IMR-90 (cell line): ENCODE measurements around the gene TOM1. TPM values are rescaled to one million over a fixed set of nuclear protein-coding genes. Genes with fewer than 3 reads are reported as not detected.
"Not testable (repeated sequence)": the region's sequence is repeated elsewhere in the genome, so short reads cannot be mapped to it uniquely, and the experiment has no call there.

Source experiments
- ATAC-seq: fragments of 200-7000 bp; cut with Tn5 transposase; 2 replicates; pipeline ENCODE4 v1.9.1; 2020; ENCODE audit warnings: low read depth, mild to moderate bottlenecking, moderate library complexity
- BruUV-seq: library from RNA; stranded (reverse); fragments of 400-500 nt; replicated peaks from 2 replicates; lab custom pipeline; 2021; lab: Mats Ljungman, UMichigan
- CTCF ChIA-PET: fragments of 300-600 bp; formaldehyde crosslinking; extraction: SDS; loops from one replicate; lab custom pipeline; 2021; ENCODE audit warnings: antibody characterized with exemption; lab: Yijun Ruan, JAX
- POLR2A ChIA-PET: fragments of 300-600 bp; sonication (Branson Sonifier 250); formaldehyde crosslinking; loops from one replicate; lab custom pipeline; 2022; ENCODE audit warnings: antibody characterized with exemption; ENCODE audit not compliant: unreplicated experiment; lab: Charles Lee
- DNase-seq: peaks from one replicate; pipeline ENCODE4 v3.0.0; 2013
- H2AFZ ChIP-seq: replicated peaks from 2 replicates; pipeline ENCODE3; 2013; ENCODE audit warnings: low read length, mild to moderate bottlenecking; ENCODE audit not compliant: poor library complexity
- H2AK5ac ChIP-seq: 2 replicates; pipeline ENCODE4 v1.6.1; 2013; ENCODE audit warnings: low read depth, low read length, inconsistent platforms
- H2AK9ac ChIP-seq: replicated peaks from 2 replicates; pipeline ENCODE3; 2013; ENCODE audit warnings: mild to moderate bottlenecking, low read depth, low read length, moderate library complexity; ENCODE audit not compliant: poor library complexity
- H2BK120ac ChIP-seq: 2 replicates; pipeline ENCODE4 v1.6.1; 2013; ENCODE audit warnings: low read depth, low read length, inconsistent platforms
- H2BK15ac ChIP-seq: 3 replicates; pipeline ENCODE4 v1.6.1; 2013; ENCODE audit warnings: low read depth, low read length, inconsistent platforms
- H2BK20ac ChIP-seq: 2 replicates; pipeline ENCODE4 v1.6.1; 2013; ENCODE audit warnings: low read depth, mild to moderate bottlenecking, inconsistent platforms, low read length, moderate library complexity
- H2BK5ac ChIP-seq: 2 replicates; pipeline ENCODE4 v1.6.1; 2013; ENCODE audit warnings: mild to moderate bottlenecking, low read depth, low read length, inconsistent platforms; ENCODE audit not compliant: poor library complexity, severe bottlenecking
- H3K14ac ChIP-seq: replicated peaks from 2 replicates; pipeline ENCODE4 v1.6.1; 2013; ENCODE audit warnings: low read depth, low read length, inconsistent platforms
- H3K18ac ChIP-seq: 2 replicates; pipeline ENCODE4 v1.6.1; 2013; ENCODE audit warnings: low read depth, low read length, control low read depth
- H3K23ac ChIP-seq: 2 replicates; pipeline ENCODE4 v1.6.1; 2013; ENCODE audit warnings: low read depth, low read length, inconsistent platforms
- H3K27ac ChIP-seq: 2 replicates; pipeline ENCODE4 v1.5.1; 2013; ENCODE audit warnings: mild to moderate bottlenecking, control low read depth, low read length; ENCODE audit not compliant: insufficient read depth
- H3K27me3 ChIP-seq: 2 replicates; pipeline ENCODE4 v1.6.1; 2013; ENCODE audit warnings: low read length; ENCODE audit not compliant: control insufficient read depth, insufficient read depth
- H3K36me3 ChIP-seq: 2 replicates; pipeline ENCODE4 v1.6.1; 2013; ENCODE audit warnings: low read length, mixed read lengths; ENCODE audit not compliant: control insufficient read depth, insufficient read depth
- H3K4ac ChIP-seq: 2 replicates; pipeline ENCODE4 v1.6.1; 2013; ENCODE audit warnings: low read depth, low read length, inconsistent platforms
- H3K4me1 ChIP-seq: 2 replicates; pipeline ENCODE4 v1.6.1; 2013; ENCODE audit warnings: low read length, mixed read lengths; ENCODE audit not compliant: control insufficient read depth, insufficient read depth
- H3K4me2 ChIP-seq: 2 replicates; pipeline ENCODE4 v1.6.1; 2013; ENCODE audit warnings: low read depth, mild to moderate bottlenecking, control low read depth, low read length, moderate library complexity
- H3K4me3 ChIP-seq: 2 replicates; pipeline ENCODE4 v1.5.1; 2013; ENCODE audit warnings: low read depth, mild to moderate bottlenecking, control low read depth, low read length, moderate library complexity; ENCODE audit not compliant: insufficient read depth
- H3K56ac ChIP-seq: 2 replicates; pipeline ENCODE4 v1.6.1; 2013; ENCODE audit warnings: low read length, inconsistent platforms; ENCODE audit not compliant: insufficient read depth; ENCODE audit errors: extremely low read depth
- H3K79me1 ChIP-seq, 2 experiments: 2 replicates each; pipeline ENCODE4 v1.6.1; 2013; ENCODE audit warnings: low read length in 2 of 2, inconsistent platforms in 1 of 2, low read depth in 1 of 2
- H3K9ac ChIP-seq: 2 replicates; pipeline ENCODE4 v1.6.1; 2013; ENCODE audit warnings: low read depth, low read length, control low read depth
- H3K9me1 ChIP-seq: 2 replicates; pipeline ENCODE4 v1.6.1; 2013; ENCODE audit warnings: low read length, inconsistent platforms; ENCODE audit not compliant: insufficient read depth
- H3K9me3 ChIP-seq: 2 replicates; pipeline ENCODE4 v1.6.1; 2013; ENCODE audit warnings: low read length; ENCODE audit not compliant: control insufficient read depth, insufficient read depth
- H4K20me1 ChIP-seq: 2 replicates; pipeline ENCODE4 v1.6.1; 2013; ENCODE audit warnings: low read length, inconsistent platforms; ENCODE audit not compliant: insufficient read depth
- H4K5ac ChIP-seq: 2 replicates; pipeline ENCODE4 v1.6.1; 2013; ENCODE audit warnings: mild to moderate bottlenecking, low read depth, low read length, control low read depth
- H4K8ac ChIP-seq, 2 experiments: 2 replicates each; pipeline ENCODE4 v1.6.1; 2013; ENCODE audit warnings: low read depth in 2 of 2, low read length in 2 of 2, control low read depth in 1 of 2, inconsistent platforms in 1 of 2
- H4K91ac ChIP-seq: 2 replicates; pipeline ENCODE4 v1.6.1; 2013; ENCODE audit warnings: low read depth, low read length, inconsistent platforms; ENCODE audit not compliant: insufficient read depth
- ELK1 ChIP-seq: fragments of 150-350 bp; IDR thresholded peaks from 2 replicates; pipeline ENCODE4 v1.6.1; 2016; ENCODE audit warnings: low read depth, mild to moderate bottlenecking, low read length, moderate library complexity, borderline replicate concordance
- MAFK ChIP-seq: IDR thresholded peaks from 2 replicates; pipeline ENCODE4 v1.6.1; 2012; ENCODE audit warnings: low read depth, low read length, improper control_type of control experiment
- MAZ ChIP-seq: IDR thresholded peaks from 2 replicates; pipeline ENCODE4 v1.6.1; 2012; ENCODE audit warnings: low read depth, mild to moderate bottlenecking, low read length, improper control_type of control experiment, moderate library complexity, borderline replicate concordance
- WGBS, 2 experiments: methylation state at CpG; one replicate each; pipeline versions ENCODE4 v1.1.5 to v1.1.7; 2013; ENCODE audit warnings: missing lambda C conversion rate in 2 of 2; ENCODE audit not compliant: insufficient read length in 1 of 2; ENCODE audit errors: extremely low coverage in 2 of 2; 5-methylcytosine and 5-hydroxymethylcytosine counted together
- dilution Hi-C: fragments of 300-500 bp; cut with HindIII; formaldehyde crosslinking; loops from one replicate; pipeline ENCODE4 v1.14.3; 2018; ENCODE audit warnings: low sequenced_read_pairs; ENCODE audit not compliant: unreplicated experiment
- in situ Hi-C: fragments of 300-500 bp; cut with MboI; formaldehyde crosslinking; loops from 3 replicates; pipeline ENCODE4 v1.14.3; 2019; ENCODE audit warnings: low sequenced_read_pairs, inconsistent platforms, mixed read lengths
- intact Hi-C: fragments of 100-400 bp; cut with micrococcal nuclease; formaldehyde crosslinking; loops from 2 replicates; pipeline ENCODE4 v1.10.0; 2022
- polyA plus RNA-seq, 3 experiments: library from polyadenylated mRNA; depleted of rRNA; stranded (reverse); fragments of >200 nt; gene quantifications; 2 replicates each; pipeline ENCODE4 v1.2.3, GENCODE V29; 2012; ENCODE audit warnings: low replicate concordance in 1 of 3
- total RNA-seq: library from RNA; depleted of rRNA; stranded (reverse); fragments of >200 nt; gene quantifications from 2 replicates; pipeline ENCODE4 v1.2.3, GENCODE V29; 2012

TOM1 gene
- total and polyA plus RNA-seq, 2 of the 4 experiments (the other 2 are of a cell fraction): 38.0 to 46.4 TPM

DNA sequence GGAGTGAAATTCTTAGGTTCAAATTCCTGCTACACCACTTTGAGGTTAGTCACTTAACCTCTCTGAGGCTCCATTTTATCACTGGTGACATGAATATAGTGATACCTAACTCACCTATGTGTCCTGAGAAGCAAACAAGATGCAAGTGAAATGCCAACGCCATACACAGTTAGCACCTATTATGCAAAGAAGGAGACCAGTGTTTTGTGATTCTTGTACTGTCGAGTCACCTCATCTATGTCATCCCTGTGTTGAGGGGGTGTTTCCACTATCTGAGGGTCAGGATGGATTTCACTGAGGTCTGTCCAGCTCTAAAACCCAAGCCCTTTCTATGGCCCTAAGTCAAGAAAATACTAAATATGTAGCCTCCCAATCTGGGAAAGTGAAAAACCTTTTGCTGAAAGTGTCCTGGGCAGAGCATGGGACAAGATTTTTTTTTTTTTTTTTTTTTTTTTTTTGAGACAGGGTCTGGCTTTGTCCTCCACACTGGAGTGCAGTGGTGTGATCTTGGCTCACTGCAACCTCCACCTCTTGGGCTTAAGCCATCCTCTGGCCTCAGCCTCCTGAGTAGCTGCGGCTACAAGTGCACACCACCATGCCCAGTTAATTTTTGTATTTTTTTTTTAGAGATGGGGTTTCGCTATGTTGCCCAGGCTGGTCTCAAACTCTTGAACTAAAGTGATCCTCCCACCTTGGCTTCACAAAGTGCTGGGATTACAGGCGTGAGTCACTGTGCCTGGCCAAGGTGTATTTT, 95.3 kb downstream of the TOM1 start:
- Histone ChIP-seq H3K9me3 (no peaks in the 10 kb centered on the region), H3K18ac (no peak overlapping the region), H2AK5ac (no peak overlapping the region), H3K56ac (no peak overlapping the region), H3K4ac (no peak overlapping the region), H3K14ac (no peak overlapping the region), H3K36me3 (peaks cover 31% of the 10 kb centered on the region), H3K4me3 (no peak overlapping the region), H2BK5ac (no peak overlapping the region), H3K4me1 (no peaks in the 10 kb centered on the region), H4K20me1 (no peaks in the 10 kb centered on the region), H2BK20ac (no peak overlapping the region), H4K8ac (no peak overlapping the region; a peak in 1 of 4 replicates), H3K79me1 (peaks cover 0 to 10% of the 10 kb centered on the region in 2 experiments; a peak in 1 of 4 replicates), H3K9ac (no peak overlapping the region), H3K4me2 (no peak overlapping the region), H3K9me1 (no peaks in the 10 kb centered on the region), H3K27ac (no peak overlapping the region), H2AFZ (no peak overlapping the region), H4K91ac (no peak overlapping the region), H4K5ac (no peak overlapping the region), H3K27me3 (no peaks in the 10 kb centered on the region), H2AK9ac (no peak overlapping the region), H3K23ac (no peak overlapping the region), H2BK120ac (no peak overlapping the region), H2BK15ac (no peak overlapping the region)
- intact Hi-C loops: no loop called here
- TF ChIP-seq MAFK (no peak), MAZ (no peak), ELK1 (no peak)
- ATAC-seq: no peak
- CTCF ChIA-PET: no interaction called here
- no peak for DNase-seq
- in situ Hi-C loops: no loop called here
- WGBS, 2 experiments: no CpG with 5 or more reads among the region's 5 CpGs
- POLR2A ChIA-PET: no interaction called here
- no TSS peak for BruUV-seq
- dilution Hi-C loops: no loop called here

DNA sequence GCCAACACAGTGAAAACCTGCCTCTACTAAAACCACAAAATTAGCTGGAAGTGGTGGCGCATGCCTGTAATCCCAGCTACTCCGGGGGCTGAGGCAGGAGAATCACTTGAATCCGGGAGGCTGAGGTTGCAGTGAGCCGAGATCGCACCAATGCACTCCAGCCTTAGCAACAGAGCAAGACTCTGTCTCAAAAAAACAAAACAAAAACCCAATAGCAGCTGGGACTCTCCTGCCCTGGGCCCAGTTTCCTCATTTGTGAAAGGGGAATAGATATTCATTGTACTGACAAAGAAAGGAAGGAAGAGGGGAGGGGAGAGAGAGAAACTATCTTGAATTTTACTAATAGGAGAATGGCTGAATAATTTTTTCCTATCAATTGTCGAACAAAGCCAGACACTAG, 96.9 kb downstream of the TOM1 start:
- H3K4me3 ChIP-seq, H4K20me1 ChIP-seq, H2BK15ac ChIP-seq, H4K91ac ChIP-seq, H3K27me3 ChIP-seq, H3K56ac ChIP-seq, intact Hi-C loops, DNase-seq, H2BK20ac ChIP-seq, H3K18ac ChIP-seq, H3K4ac ChIP-seq, CTCF ChIA-PET, H3K23ac ChIP-seq, ATAC-seq, H2AK5ac ChIP-seq, H2BK120ac ChIP-seq, H3K9ac ChIP-seq, H2AK9ac ChIP-seq, dilution Hi-C loops, H2BK5ac ChIP-seq, H3K4me2 ChIP-seq, H4K5ac ChIP-seq, H3K14ac ChIP-seq, H3K27ac ChIP-seq, H3K9me1 ChIP-seq, in situ Hi-C loops, H2AFZ ChIP-seq, H3K4me1 ChIP-seq, BruUV-seq, H4K8ac ChIP-seq, H3K9me3 ChIP-seq: not testable (repeated sequence)
- POLR2A ChIA-PET: interaction anchor here (0.5 kb wide), 1 partner anchor 523 kb away, joined by 3 read pairs; no protein-coding TSS in a partner anchor
- Histone ChIP-seq H3K79me1 (peaks cover 7 to 11% of the 10 kb centered on the region in 2 experiments), H3K36me3 (peaks cover 21% of the 10 kb centered on the region)
- WGBS, 2 experiments: 100% methylated on average over 1 of the region's 6 CpGs; no CpG with 5 or more reads in 1 of the 2 experiments
